HCT116 (cell line): ENCODE data around the gene HAGH. TPM values are rescaled to one million over a fixed set of nuclear protein-coding genes. Genes with fewer than 3 reads are reported as not detected.

Source experiments
- ATAC-seq: fragments of 200-7000 bp; cut with Tn5 transposase; 2 replicates; pipeline ENCODE4 v1.9.1; 2020; ENCODE audit warnings: mild to moderate bottlenecking, moderate library complexity
- BruUV-seq: library from RNA; stranded (reverse); fragments of 400-500 nt; replicated peaks from 2 replicates; lab custom pipeline; 2021; lab: Mats Ljungman, UMichigan
- CTCF ChIA-PET: fragments of 300-600 bp; sonication (Branson Sonifier 250); formaldehyde crosslinking; loops from one replicate; lab custom pipeline; 2021; ENCODE audit warnings: antibody characterized with exemption; lab: Charles Lee
- POLR2A ChIA-PET: fragments of 300-600, 350-600 bp; sonication (Branson Sonifier 250); formaldehyde crosslinking; loops from one replicate; lab custom pipeline; 2021; ENCODE audit warnings: antibody characterized with exemption; lab: Charles Lee
- RAD21 ChIA-PET, 2 experiments: fragments of 300-600 bp; sonication (Branson Sonifier 250); formaldehyde crosslinking; loops; one replicate each; lab custom pipeline; 2023; ENCODE audit warnings: low total read pairs in 2 of 2; ENCODE audit not compliant: uncharacterized antibody in 2 of 2, unreplicated experiment in 2 of 2, low non-redundant PET in 1 of 2; lab: Charles Lee
- DNase-seq: peaks from one replicate; pipeline ENCODE4 v3.0.0-alpha.2; 2010; ENCODE audit warnings: low read depth, low spot score
- H2AFZ ChIP-seq: fragments of 200-600 bp; shearing (Covaris generic), sonication (generic); 2 replicates; pipeline ENCODE4 v1.6.1; 2017; ENCODE audit warnings: low read depth, mixed run types, mixed read lengths, antibody characterized with exemption, low read length; ENCODE audit not compliant: poor library complexity, severe bottlenecking
- H3K27ac ChIP-seq: 2 replicates; pipeline ENCODE4 v1.5.1; 2012; ENCODE audit warnings: low read depth, low read length
- H3K27me3 ChIP-seq: fragments of 200-600 bp; sonication (generic); 2 replicates; pipeline ENCODE4 v1.6.1; 2016; ENCODE audit warnings: mixed run types, low read length, mixed read lengths; ENCODE audit not compliant: insufficient read depth
- H3K36me3 ChIP-seq, 2 experiments: fragments of 200-500 bp in 1 of 2; fragments of 200-600 bp in 1 of 2; sonication (Bioruptor generic) in 1 of 2; sonication (generic) in 1 of 2; 2 replicates each; pipeline versions ENCODE4 v1.5.1 to v1.6.1; 2014 to 2016; ENCODE audit warnings: low read length in 2 of 2, inconsistent platforms in 1 of 2, mixed read lengths in 1 of 2, mixed run types in 1 of 2; ENCODE audit not compliant: insufficient read depth in 2 of 2, control insufficient read depth in 1 of 2
- H3K4me1 ChIP-seq, 2 experiments: fragments of 200-600 bp in 1 of 2; sonication (generic) in 1 of 2; 2 replicates each; pipeline versions ENCODE4 v1.5.1 to v1.6.1; 2012 to 2017; ENCODE audit warnings: low read length in 2 of 2, inconsistent platforms in 1 of 2, mild to moderate bottlenecking in 1 of 2, mixed read lengths in 1 of 2, mixed run types in 1 of 2, moderate library complexity in 1 of 2; ENCODE audit not compliant: insufficient read depth in 2 of 2, control insufficient read depth in 1 of 2
- H3K4me2 ChIP-seq: fragments of 200-600 bp; sonication (generic); 2 replicates; pipeline ENCODE4 v1.6.1; 2017; ENCODE audit warnings: mixed run types, low read length, mixed read lengths
- H3K4me3 ChIP-seq, 2 experiments: fragments of 200-600 bp in 1 of 2; sonication (generic) in 1 of 2; replicated peaks in 1 of 2; 2 replicates each; pipeline ENCODE4 v1.5.1; 2011 to 2016; ENCODE audit warnings: low read length in 2 of 2, control low read depth in 1 of 2, low read depth in 1 of 2, mild to moderate bottlenecking in 1 of 2, mixed read lengths in 1 of 2, mixed run types in 1 of 2
- H3K79me2 ChIP-seq: fragments of 200-600 bp; sonication (generic); 2 replicates; pipeline ENCODE4 v1.6.1; 2017; ENCODE audit warnings: mild to moderate bottlenecking, mixed run types, low read length, moderate library complexity, mixed read lengths; ENCODE audit not compliant: insufficient read depth
- H3K9ac ChIP-seq: fragments of 200-600 bp; sonication (generic); 2 replicates; pipeline ENCODE4 v1.6.1; 2016; ENCODE audit warnings: low read length, mixed read lengths
- H3K9me2 ChIP-seq: fragments of 200-600 bp; sonication (generic), shearing (Covaris generic); 2 replicates; pipeline ENCODE4 v1.6.1; 2017; ENCODE audit warnings: mixed run types, mild to moderate bottlenecking, moderate library complexity; ENCODE audit not compliant: insufficient read depth
- H3K9me3 ChIP-seq, 2 experiments: fragments of 200-500 bp in 1 of 2; fragments of 200-600 bp in 1 of 2; sonication (Bioruptor generic) in 1 of 2; sonication (generic) in 1 of 2; 2 replicates each; pipeline ENCODE4 v1.6.1; 2014 to 2017; ENCODE audit warnings: low read length in 2 of 2, mixed read lengths in 2 of 2, inconsistent platforms in 1 of 2, low read depth in 1 of 2, mild to moderate bottlenecking in 1 of 2, mixed run types in 1 of 2, moderate library complexity in 1 of 2; ENCODE audit not compliant: control insufficient read depth in 1 of 2, insufficient read depth in 1 of 2
- H4K20me1 ChIP-seq: fragments of 200-600 bp; sonication (generic), shearing (Covaris generic); 2 replicates; pipeline ENCODE4 v1.6.1; 2017; ENCODE audit warnings: mixed run types, mild to moderate bottlenecking, moderate library complexity; ENCODE audit not compliant: insufficient read depth
- CBX3 ChIP-seq: IDR thresholded peaks from 2 replicates; pipeline ENCODE4 v1.6.1; 2012; ENCODE audit warnings: low read depth
- CEBPB ChIP-seq: IDR thresholded peaks from 2 replicates; pipeline ENCODE4 v1.6.1; 2012; ENCODE audit warnings: low read depth
- EGR1 ChIP-seq: IDR thresholded peaks from 2 replicates; pipeline ENCODE4 v1.6.1; 2012; ENCODE audit warnings: low read depth
- ELF1 ChIP-seq: IDR thresholded peaks from 2 replicates; pipeline ENCODE4 v1.6.1; 2012; ENCODE audit warnings: low read depth, borderline replicate concordance
- EZH2 ChIP-seq: fragments of 200-600 bp; sonication (generic); IDR thresholded peaks from 2 replicates; pipeline ENCODE4 v1.6.1; 2017; ENCODE audit warnings: antibody characterized with exemption, mixed run types
- EZH2phosphoT487 ChIP-seq: fragments of 200-600 bp; IDR thresholded peaks from 2 replicates; pipeline ENCODE4 v1.6.1; 2018; ENCODE audit warnings: antibody characterized with exemption, borderline replicate concordance
- FOSL1 ChIP-seq: IDR thresholded peaks from 2 replicates; pipeline ENCODE4 v1.6.1; 2012; ENCODE audit warnings: low read depth
- JUND ChIP-seq: IDR thresholded peaks from 2 replicates; pipeline ENCODE4 v1.6.1; 2012
- POLR2A ChIP-seq: IDR thresholded peaks from 2 replicates; pipeline ENCODE4 v1.7.0; 2011; ENCODE audit warnings: borderline replicate concordance; ENCODE audit not compliant: insufficient read depth, insufficient read length; ENCODE audit errors: extremely low read depth
- POLR2AphosphoS5 ChIP-seq: IDR thresholded peaks from 2 replicates; pipeline ENCODE4 v1.6.1; 2011; ENCODE audit warnings: mild to moderate bottlenecking, low read depth, low read length, moderate library complexity
- RAD21 ChIP-seq: IDR thresholded peaks from 2 replicates; pipeline ENCODE4 v1.6.1; 2012; ENCODE audit warnings: low read depth, mild to moderate bottlenecking
- SIN3A ChIP-seq: IDR thresholded peaks from 2 replicates; pipeline ENCODE4 v1.6.1; 2012; ENCODE audit warnings: low read depth
- SP1 ChIP-seq: IDR thresholded peaks from 2 replicates; pipeline ENCODE4 v1.6.1; 2012; ENCODE audit warnings: low read depth
- TCF7L2 ChIP-seq: IDR thresholded peaks from 2 replicates; pipeline ENCODE4 v1.7.0; 2011; ENCODE audit warnings: borderline replicate concordance, inconsistent platforms; ENCODE audit not compliant: insufficient read depth, insufficient read length; ENCODE audit errors: extremely low read depth
- YY1 ChIP-seq: IDR thresholded peaks from 2 replicates; pipeline ENCODE4 v1.6.1; 2011; ENCODE audit warnings: low read length, low read depth, moderate library complexity, mild to moderate bottlenecking; ENCODE audit not compliant: insufficient replicate concordance; ENCODE audit errors: extremely low read depth
- intact Hi-C: fragments of 100-400 bp; cut with micrococcal nuclease; formaldehyde crosslinking; loops from 2 replicates; pipeline ENCODE4 v1.10.0; 2022
- total RNA-seq: library from RNA; stranded (reverse); gene quantifications from one replicate; pipeline ENCODE4 v1.2.1, GENCODE V29; 2021; ENCODE audit not compliant: unreplicated experiment
- TF ChIP-seq, protein P1 (sequence below): IDR thresholded peaks from 2 replicates; pipeline ENCODE4 v1.6.1; 2012
- TF ChIP-seq, protein P2 (sequence below), 3 experiments: fragments of 200-600 bp in 1 of 3; sonication (generic) in 1 of 3; IDR thresholded peaks in 2 of 3; conservative IDR thresholded peaks in 1 of 3; 2 replicates each; pipeline ENCODE4 v1.5.1; 2012 to 2017; ENCODE audit warnings: low read depth in 2 of 3, low read length in 2 of 3, antibody characterized with exemption in 1 of 3, borderline replicate concordance in 1 of 3, control low read depth in 1 of 3, mild to moderate bottlenecking in 1 of 3, mixed read lengths in 1 of 3, mixed run types in 1 of 3, moderate library complexity in 1 of 3; ENCODE audit not compliant: insufficient read depth in 1 of 3
- TF ChIP-seq, protein P3 (sequence below): IDR thresholded peaks from 2 replicates; pipeline ENCODE4 v1.6.1; 2012
- TF ChIP-seq, protein P4 (sequence below): IDR thresholded peaks from 2 replicates; pipeline ENCODE4 v1.6.1; 2011; ENCODE audit warnings: mild to moderate bottlenecking, low read length, moderate library complexity; ENCODE audit not compliant: insufficient replicate concordance; ENCODE audit errors: extremely low read depth

The HAGH gene
- total RNA-seq, 1 experiment from 2014 or later, result 39.1 TPM

DNA sequence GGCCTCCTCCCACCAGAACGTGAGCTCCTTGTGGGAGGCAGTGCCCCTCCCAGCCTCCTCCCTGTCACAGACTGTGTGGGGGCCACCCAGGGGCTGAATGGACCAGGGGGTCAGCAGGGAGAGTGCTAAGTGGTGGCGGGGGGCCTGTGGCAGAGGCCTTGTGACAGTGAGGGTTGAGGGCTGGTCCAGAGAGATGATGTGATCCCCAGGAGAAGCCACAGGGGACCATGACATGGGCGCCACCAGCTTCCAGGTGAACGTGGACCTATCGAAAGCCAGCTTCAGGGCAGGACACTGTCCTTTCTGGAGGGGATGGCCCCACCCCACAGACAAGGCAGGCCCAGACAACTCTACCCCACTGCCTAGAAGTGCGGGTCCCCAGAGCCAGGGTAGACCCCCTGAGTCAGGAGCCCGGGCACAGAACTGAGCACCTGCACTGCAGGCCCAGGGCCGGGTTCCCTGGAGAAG lies 47.4 kb downstream of the HAGH start:
- Histone ChIP-seq H2AFZ (no peak overlapping the region), H3K36me3 (peaks cover 0 to 4% of the 10 kb centered on the region in 2 experiments; a peak in 3 of 4 replicates), H3K4me3 (no peak overlapping the region), H3K4me1 (peaks cover 4 to 27% of the 10 kb centered on the region in 2 experiments), H3K79me2 (peaks cover 33% of the 10 kb centered on the region), H3K9me3 (no peaks in the 10 kb centered on the region), H3K27ac (peak overlapping the region; percentile 34; the same call in 1 of the 2 replicates), H3K9me2 (no peaks in the 10 kb centered on the region), H3K4me2 (no peak overlapping the region), H3K27me3 (no peaks in the 10 kb centered on the region), H3K9ac (no peak overlapping the region), H4K20me1 (no peaks in the 10 kb centered on the region)
- CTCF ChIA-PET, result no interaction called here
- POLR2A ChIA-PET, result interaction anchor here (1.2 kb wide), 1 partner anchor 185 kb away, joined by 3 read pairs; the partner anchor contains the start of gene RPS2
- no peak for TF ChIP-seq YY1
- TF ChIP-seq, protein P1, sequence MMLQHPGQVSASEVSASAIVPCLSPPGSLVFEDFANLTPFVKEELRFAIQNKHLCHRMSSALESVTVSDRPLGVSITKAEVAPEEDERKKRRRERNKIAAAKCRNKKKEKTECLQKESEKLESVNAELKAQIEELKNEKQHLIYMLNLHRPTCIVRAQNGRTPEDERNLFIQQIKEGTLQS, result no peak
- TF ChIP-seq TCF7L2, result no peak
- no peak for TF ChIP-seq CBX3
- no peak for TF ChIP-seq SIN3A
- TF ChIP-seq, protein P2, sequence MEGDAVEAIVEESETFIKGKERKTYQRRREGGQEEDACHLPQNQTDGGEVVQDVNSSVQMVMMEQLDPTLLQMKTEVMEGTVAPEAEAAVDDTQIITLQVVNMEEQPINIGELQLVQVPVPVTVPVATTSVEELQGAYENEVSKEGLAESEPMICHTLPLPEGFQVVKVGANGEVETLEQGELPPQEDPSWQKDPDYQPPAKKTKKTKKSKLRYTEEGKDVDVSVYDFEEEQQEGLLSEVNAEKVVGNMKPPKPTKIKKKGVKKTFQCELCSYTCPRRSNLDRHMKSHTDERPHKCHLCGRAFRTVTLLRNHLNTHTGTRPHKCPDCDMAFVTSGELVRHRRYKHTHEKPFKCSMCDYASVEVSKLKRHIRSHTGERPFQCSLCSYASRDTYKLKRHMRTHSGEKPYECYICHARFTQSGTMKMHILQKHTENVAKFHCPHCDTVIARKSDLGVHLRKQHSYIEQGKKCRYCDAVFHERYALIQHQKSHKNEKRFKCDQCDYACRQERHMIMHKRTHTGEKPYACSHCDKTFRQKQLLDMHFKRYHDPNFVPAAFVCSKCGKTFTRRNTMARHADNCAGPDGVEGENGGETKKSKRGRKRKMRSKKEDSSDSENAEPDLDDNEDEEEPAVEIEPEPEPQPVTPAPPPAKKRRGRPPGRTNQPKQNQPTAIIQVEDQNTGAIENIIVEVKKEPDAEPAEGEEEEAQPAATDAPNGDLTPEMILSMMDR (IDR thresholded peaks at IDR 0.05 in 2 of 3, conservative IDR thresholded peaks at IDR 0.05 in 1 of 3; ENCODE audit: borderline replicate concordance in 1 of 3, insufficient read depth in 1 of 3, low read depth in 2 of 3, low read length in 2 of 3), result no peak
- TF ChIP-seq SP1, result no peak
- TF ChIP-seq, protein P3, sequence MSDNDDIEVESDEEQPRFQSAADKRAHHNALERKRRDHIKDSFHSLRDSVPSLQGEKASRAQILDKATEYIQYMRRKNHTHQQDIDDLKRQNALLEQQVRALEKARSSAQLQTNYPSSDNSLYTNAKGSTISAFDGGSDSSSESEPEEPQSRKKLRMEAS, result no peak
- no peak for TF ChIP-seq EZH2
- no peak for TF ChIP-seq RAD21
- TF ChIP-seq JUND, result no peak
- TF ChIP-seq EZH2phosphoT487, result no peak
- no peak for TF ChIP-seq FOSL1
- TF ChIP-seq ELF1, result no peak
- no peak for TF ChIP-seq POLR2AphosphoS5
- no peak for TF ChIP-seq EGR1
- TF ChIP-seq CEBPB, result no peak
- TF ChIP-seq, protein P4, sequence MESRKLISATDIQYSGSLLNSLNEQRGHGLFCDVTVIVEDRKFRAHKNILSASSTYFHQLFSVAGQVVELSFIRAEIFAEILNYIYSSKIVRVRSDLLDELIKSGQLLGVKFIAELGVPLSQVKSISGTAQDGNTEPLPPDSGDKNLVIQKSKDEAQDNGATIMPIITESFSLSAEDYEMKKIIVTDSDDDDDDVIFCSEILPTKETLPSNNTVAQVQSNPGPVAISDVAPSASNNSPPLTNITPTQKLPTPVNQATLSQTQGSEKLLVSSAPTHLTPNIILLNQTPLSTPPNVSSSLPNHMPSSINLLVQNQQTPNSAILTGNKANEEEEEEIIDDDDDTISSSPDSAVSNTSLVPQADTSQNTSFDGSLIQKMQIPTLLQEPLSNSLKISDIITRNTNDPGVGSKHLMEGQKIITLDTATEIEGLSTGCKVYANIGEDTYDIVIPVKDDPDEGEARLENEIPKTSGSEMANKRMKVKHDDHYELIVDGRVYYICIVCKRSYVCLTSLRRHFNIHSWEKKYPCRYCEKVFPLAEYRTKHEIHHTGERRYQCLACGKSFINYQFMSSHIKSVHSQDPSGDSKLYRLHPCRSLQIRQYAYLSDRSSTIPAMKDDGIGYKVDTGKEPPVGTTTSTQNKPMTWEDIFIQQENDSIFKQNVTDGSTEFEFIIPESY, result no peak
- TF ChIP-seq POLR2A, result no peak
- no peak for ATAC-seq
- DNase-seq, result no peak
- intact Hi-C loops, result no loop called here
- RAD21 ChIA-PET, result no interaction called here
- no TSS peak for BruUV-seq
